Type B pancreatic cell (in vitro differentiated cells): ENCODE data around the gene B3GNT2. TPM values are rescaled to one million over a fixed set of nuclear protein-coding genes. Genes with fewer than 3 reads are reported as not detected.

Experiments
- DNase-seq: peaks from one replicate; pipeline ENCODE4 v3.0.0; 2021; ENCODE audit warnings: mixed read lengths; ENCODE audit not compliant: unreplicated experiment; ENCODE audit errors: extremely low spot score
- H3K27ac Mint-ChIP-seq: 2 replicates; pipeline ENCODE4 v1.8.0; 2021; ENCODE audit warnings: mild to moderate bottlenecking, mixed read lengths
- H3K27me3 Mint-ChIP-seq: 2 replicates; pipeline ENCODE4 v1.8.0; 2021; ENCODE audit warnings: mixed read lengths
- H3K36me3 Mint-ChIP-seq: 2 replicates; pipeline ENCODE4 v1.8.0; 2021; ENCODE audit warnings: mixed read lengths
- H3K4me1 Mint-ChIP-seq: one replicate; pipeline ENCODE4 v1.8.0; 2021; ENCODE audit warnings: mixed read lengths; ENCODE audit not compliant: unreplicated experiment
- H3K4me3 Mint-ChIP-seq: 2 replicates; pipeline ENCODE4 v1.8.0; 2021; ENCODE audit warnings: mild to moderate bottlenecking, mixed read lengths
- H3K9me3 Mint-ChIP-seq: 2 replicates; pipeline ENCODE4 v1.8.0; 2021; ENCODE audit warnings: mixed read lengths
- CTCF ChIP-seq: fragments of 200-600 bp; sonication (generic); conservative IDR thresholded peaks from 2 replicates; pipeline ENCODE4 v1.5.0; 2021; ENCODE audit warnings: antibody characterized with exemption, mild to moderate bottlenecking
- total RNA-seq: library from RNA; stranded (reverse); gene quantifications from 2 replicates; pipeline ENCODE4 v1.2.1, GENCODE V29; 2021; ENCODE audit warnings: low replicate concordance

Gene B3GNT2
- total RNA-seq, 1 donor from 2014 or later: 23.5 TPM

DNA sequence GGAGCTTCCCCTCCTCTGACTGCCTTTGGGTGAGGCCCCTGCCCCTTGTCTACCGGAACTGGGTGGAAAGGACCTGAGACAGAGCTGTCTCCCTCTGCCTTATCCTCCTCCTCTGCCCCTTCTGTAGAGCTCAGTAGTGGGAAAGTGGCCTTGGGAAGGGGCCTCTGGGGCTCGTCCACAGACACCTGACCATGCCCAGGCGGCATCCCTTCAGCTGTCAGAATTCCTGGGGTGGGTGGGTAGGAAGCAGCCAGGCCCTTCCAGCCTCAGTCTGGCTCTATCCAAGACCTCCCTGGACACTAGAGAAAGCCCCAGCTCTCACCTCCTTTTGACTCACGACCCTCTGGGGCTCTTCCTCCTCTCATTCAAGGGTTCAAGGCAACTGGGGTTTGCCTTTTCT is 35.6 kb downstream of the B3GNT2 start:
- DNase-seq: no peak
- Mint-ChIP-seq H3K27me3 (no peaks in the 10 kb centered on the region), H3K4me3 (no peak overlapping the region), H3K36me3 (peaks cover 10% of the 10 kb centered on the region), H3K4me1 (no peaks in the 10 kb centered on the region), H3K27ac (no peak overlapping the region), H3K9me3 (no peaks in the 10 kb centered on the region)
- TF ChIP-seq CTCF: no peak

- no peak overlapping the region for H3K27ac Mint-ChIP-seq
These were observed 39.1 kb downstream of the B3GNT2 start for GRCh38 chr2:62234755-62235655.

DNA sequence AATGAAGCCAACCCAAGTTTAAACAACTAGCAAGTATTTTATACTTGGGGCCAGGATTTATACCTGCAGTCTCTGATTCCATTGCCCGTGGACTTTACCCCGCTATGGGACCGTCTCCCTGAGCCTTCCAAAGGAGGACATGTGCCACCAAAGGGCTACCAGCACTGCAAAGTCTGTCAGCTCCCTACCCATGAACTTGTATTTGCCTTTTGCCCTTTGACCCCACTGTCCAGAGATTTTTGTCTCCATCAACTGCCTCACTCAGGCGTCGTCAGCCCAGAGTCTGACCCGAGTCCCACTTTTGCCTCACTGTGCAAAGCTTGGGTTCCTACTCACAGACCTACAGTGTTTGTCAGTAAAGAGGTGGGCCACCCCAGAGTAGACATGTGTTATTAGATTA is 40.6 kb downstream of the B3GNT2 start:
- Mint-ChIP-seq H3K36me3 (no peaks in the 10 kb centered on the region), H3K27me3 (no peaks in the 10 kb centered on the region), H3K9me3 (no peaks in the 10 kb centered on the region), H3K4me3 (no peak overlapping the region), H3K4me1 (no peaks in the 10 kb centered on the region), H3K27ac (no peak overlapping the region)
- DNase-seq: no peak
- TF ChIP-seq CTCF: no peak

More at GRCh38 chr2:62234755-62235655, 39.1 kb downstream of the B3GNT2 start:
- Mint-ChIP-seq H3K4me3 (no peak overlapping the region), H3K9me3 (no peaks in the 10 kb centered on the region), H3K36me3 (peaks cover 4% of the 10 kb centered on the region), H3K4me1 (no peaks in the 10 kb centered on the region), H3K27me3 (no peaks in the 10 kb centered on the region)
- DNase-seq: no peak
- TF ChIP-seq CTCF: no peak

- H3K27me3 Mint-ChIP-seq: no peaks in the 10 kb centered on the region
- TF ChIP-seq CTCF: no peak
- no peak for DNase-seq
- no peaks in the 10 kb centered on the region for H3K4me1 Mint-ChIP-seq
- no peak overlapping the region for H3K4me3 Mint-ChIP-seq
- H3K27ac Mint-ChIP-seq: no peak overlapping the region
- H3K36me3 Mint-ChIP-seq: no peaks in the 10 kb centered on the region
- H3K9me3 Mint-ChIP-seq: no peaks in the 10 kb centered on the region
These were observed 42.3 kb downstream of the B3GNT2 start for GRCh38 chr2:62238236-62238635.

GRCh38 chr2:62240546-62240945 is 44.6 kb downstream of the B3GNT2 start:
- H3K36me3 Mint-ChIP-seq: no peaks in the 10 kb centered on the region
- no peaks in the 10 kb centered on the region for H3K4me1 Mint-ChIP-seq
- no peak for DNase-seq
- H3K4me3 Mint-ChIP-seq: no peak overlapping the region
- no peak for TF ChIP-seq CTCF
- H3K9me3 Mint-ChIP-seq: no peaks in the 10 kb centered on the region
- H3K27me3 Mint-ChIP-seq: no peaks in the 10 kb centered on the region
- no peak overlapping the region for H3K27ac Mint-ChIP-seq
